Measurements from ENCODE around the gene ZNF431. TPM values are rescaled to one million over a fixed set of nuclear protein-coding genes. Genes with fewer than 3 reads are reported as not detected.

ZNF431 gene
- total RNA-seq, 2 donors from 2014 or later, result 20.9 to 21.0 TPM

Other genes with a start within 250 kb of the ZNF431 start
- 1 to 10 TPM; 5.3 to 6.2 TPM for gene ZNF85, start 218.8 kb upstream of the ZNF431 start, total RNA-seq
- 10 to 100 TPM; 29.5 to 33.3 TPM for gene ZNF430, start 121.4 kb upstream of the ZNF431 start, total RNA-seq
- 10 to 100 TPM in 1 of 2 donors, 1 to 10 TPM in 1; 7.3 to 12.8 TPM for gene ZNF714, start 59.8 kb upstream of the ZNF431 start, total RNA-seq
- 10 to 100 TPM; 14.9 to 16.5 TPM for gene ZNF708, start 187.4 kb downstream of the ZNF431 start, total RNA-seq
- 1 to 10 TPM; 7.5 to 7.9 TPM for gene ZNF738, start 217.0 kb downstream of the ZNF431 start, total RNA-seq

Data from T-helper 17 cell (primary cell).